ENCODE data around the gene DYNLRB2.
A peak's percentile ranks its signal among the peaks of the same experiment; 100 is the strongest.

The DYNLRB2 gene

GRCh38 chr16:80540516-80541305 lies at the start of gene DYNLRB2:
Gene DYNLRB2 (plus strand): TSS chr16:80540993. CDS start chr16:80541077, 84 bp downstream.
- peak; percentile 87 for DNase-seq

- no peak for DNase-seq
Measured at GRCh38 chr16:80500116-80500859, 40.5 kb upstream of the DYNLRB2 start.

GRCh38 chr16:80500961-80501525 lies 39.8 kb upstream of the DYNLRB2 start:
- DNase-seq, result no peak

GRCh38 chr16:80503107-80503506 lies 37.7 kb upstream of the DYNLRB2 start:
- DNase-seq, result no peak

- no peak for DNase-seq
Measured at GRCh38 chr16:80507538-80507937, 33.3 kb upstream of the DYNLRB2 start.

GRCh38 chr16:80509872-80510271 lies 30.9 kb upstream of the DYNLRB2 start:
- no peak for DNase-seq

GRCh38 chr16:80511824-80512592 lies 28.8 kb upstream of the DYNLRB2 start:
- DNase-seq, result no peak

GRCh38 chr16:80512593-80512853 lies 28.3 kb upstream of the DYNLRB2 start:
- no peak for DNase-seq

- no peak for DNase-seq
Measured at GRCh38 chr16:80515374-80515773, 25.4 kb upstream of the DYNLRB2 start.

- DNase-seq, result no peak
Measured at GRCh38 chr16:80517846-80518245, 22.9 kb upstream of the DYNLRB2 start.

GRCh38 chr16:80518436-80518835 lies 22.4 kb upstream of the DYNLRB2 start:
- DNase-seq, result no peak

GRCh38 chr16:80519189-80519588 lies 21.6 kb upstream of the DYNLRB2 start:
- no peak for DNase-seq

- DNase-seq, result no peak
Measured at GRCh38 chr16:80525420-80525819, 15.4 kb upstream of the DYNLRB2 start.

- peak; percentile 41 for DNase-seq
Measured at GRCh38 chr16:80526418-80527061, 14.3 kb upstream of the DYNLRB2 start.

- DNase-seq, result peak; percentile 36
Measured at GRCh38 chr16:80527297-80527696, 13.5 kb upstream of the DYNLRB2 start.

- no peak for DNase-seq
Measured at GRCh38 chr16:80530479-80530878, 10.3 kb upstream of the DYNLRB2 start.

GRCh38 chr16:80536238-80536637 lies 4.6 kb upstream of the DYNLRB2 start:
- no peak for DNase-seq

- DNase-seq, result no peak
Measured at GRCh38 chr16:80541306-80541694, 507 bp downstream of the DYNLRB2 start.

GRCh38 chr16:80543162-80543561 lies 2.4 kb downstream of the DYNLRB2 start:
- DNase-seq, result no peak

- DNase-seq, result no peak
Measured at GRCh38 chr16:80544326-80544725, 3.5 kb downstream of the DYNLRB2 start.

GRCh38 chr16:80546249-80546648 lies 5.5 kb downstream of the DYNLRB2 start:
- DNase-seq, result no peak

GRCh38 chr16:80547145-80547544 lies 6.4 kb downstream of the DYNLRB2 start:
- DNase-seq, result no peak

GRCh38 chr16:80552277-80552676 lies 11.5 kb downstream of the DYNLRB2 start:
- no peak for DNase-seq

Measured in stimulated activated CD4-positive, alpha-beta T cell treated with anti-CD3 and anti-CD28 coated beads, Interleukin-12 subunit alpha, Interleukin-12 subunit beta, amount 100 ng/mL, for 4 hours (primary cell).